DOHH2 (cell line): ENCODE data around the gene ZSCAN10.
A peak's percentile ranks its signal among the peaks of the same experiment; 100 is the strongest.

Experiments used
- H3F3A ChIP-seq: fragments of 200-600 bp; sonication (generic), shearing (Covaris generic); 2 replicates; pipeline ENCODE4 v1.6.0; 2016; ENCODE audit warnings: antibody characterized with exemption, mild to moderate bottlenecking; ENCODE audit not compliant: control insufficient read depth, insufficient read depth
- H3K27ac ChIP-seq: fragments of 200-600 bp; sonication (generic); 2 replicates; pipeline ENCODE4 v1.5.1; 2014; ENCODE audit warnings: low read depth, mild to moderate bottlenecking, low read length, moderate library complexity
- H3K27me3 ChIP-seq: fragments of 200-600 bp; sonication (generic); 2 replicates; pipeline ENCODE4 v1.6.1; 2014; ENCODE audit warnings: mild to moderate bottlenecking, low read length, mixed read lengths; ENCODE audit not compliant: control insufficient read depth
- H3K36me3 ChIP-seq: fragments of 200-600 bp; sonication (generic); 2 replicates; pipeline ENCODE4 v1.6.1; 2014; ENCODE audit warnings: mild to moderate bottlenecking, low read length, moderate library complexity, mixed read lengths; ENCODE audit not compliant: control insufficient read depth
- H3K4me1 ChIP-seq: fragments of 200-600 bp; sonication (generic); 2 replicates; pipeline ENCODE4 v1.6.1; 2014; ENCODE audit warnings: mild to moderate bottlenecking, low read length, mixed read lengths; ENCODE audit not compliant: control insufficient read depth
- H3K4me2 ChIP-seq: fragments of 200-600 bp; sonication (generic); 2 replicates; pipeline ENCODE4 v1.6.0; 2014; ENCODE audit warnings: mild to moderate bottlenecking, low read length, moderate library complexity
- H3K4me3 ChIP-seq: fragments of 200-600 bp; sonication (generic); 2 replicates; pipeline ENCODE4 v1.5.1; 2014; ENCODE audit warnings: mild to moderate bottlenecking, low read length, mixed read lengths
- H3K79me2 ChIP-seq: fragments of 200-600 bp; sonication (generic); 2 replicates; pipeline ENCODE4 v1.6.1; 2014; ENCODE audit warnings: mild to moderate bottlenecking, low read length, mixed read lengths; ENCODE audit not compliant: control insufficient read depth
- H3K9me2 ChIP-seq: fragments of 200-600 bp; sonication (generic); replicated peaks from 2 replicates; pipeline ENCODE4 v1.6.1; 2014; ENCODE audit warnings: mild to moderate bottlenecking, low read length, mixed read lengths; ENCODE audit not compliant: control insufficient read depth
- H3K9me3 ChIP-seq: fragments of 200-600 bp; sonication (generic); 2 replicates; pipeline ENCODE4 v1.6.1; 2014; ENCODE audit warnings: antibody characterized with exemption, low read length, mixed read lengths; ENCODE audit not compliant: control insufficient read depth, insufficient read depth
- H4K20me1 ChIP-seq: fragments of 200-600 bp; sonication (generic); 2 replicates; pipeline ENCODE4 v1.6.0; 2014; ENCODE audit warnings: low read depth, mild to moderate bottlenecking, antibody characterized with exemption, low read length, moderate library complexity; ENCODE audit not compliant: control insufficient read depth, insufficient read depth
- CTCF ChIP-seq: fragments of 200-600 bp; sonication (generic); IDR thresholded peaks from one replicate; pipeline ENCODE4 v1.5.1; 2014; ENCODE audit warnings: antibody characterized with exemption, mild to moderate bottlenecking, low read depth, low read length; ENCODE audit not compliant: poor library complexity, severe bottlenecking
- EZH2phosphoT487 ChIP-seq: fragments of 200-600 bp; sonication (generic); IDR thresholded peaks from 2 replicates; pipeline ENCODE4 v1.6.1; 2017; ENCODE audit warnings: borderline replicate concordance, mild to moderate bottlenecking, antibody characterized with exemption, low read length, moderate library complexity, mixed read lengths

ZSCAN10 gene

GRCh38 chr16:3051009-3051408 lies 48.1 kb downstream of the ZSCAN10 start:
- no peaks in the 10 kb centered on the region for H3K9me3 ChIP-seq
- H3K27ac ChIP-seq = peak overlapping the region; percentile 7
- no peaks in the 10 kb centered on the region for H3K9me2 ChIP-seq
- peaks cover 16% of the 10 kb centered on the region for H3K27me3 ChIP-seq
- no peaks in the 10 kb centered on the region for H3K36me3 ChIP-seq
- H3K79me2 ChIP-seq = no peaks in the 10 kb centered on the region
- no peaks in the 10 kb centered on the region for H4K20me1 ChIP-seq
- H3K4me2 ChIP-seq = peak overlapping the region; percentile 59
- 0 out of 2 replicates have a peak, but pooled peaks cover 8% of the 10 kb centered on the region for H3F3A ChIP-seq
- peaks cover 44% of the 10 kb centered on the region for H3K4me1 ChIP-seq
- TF ChIP-seq CTCF (no peak), EZH2phosphoT487 (no peak)
- H3K4me3 ChIP-seq = peak overlapping the region; percentile 23

- no peaks in the 10 kb centered on the region for H3K36me3 ChIP-seq
- H3K4me2 ChIP-seq = peak overlapping the region; percentile 59
- peaks cover 43% of the 10 kb centered on the region for H3K4me1 ChIP-seq
- H3K4me3 ChIP-seq = peak overlapping the region; percentile 23
- peak overlapping the region; percentile 7 for H3K27ac ChIP-seq
- no peaks in the 10 kb centered on the region for H3K9me2 ChIP-seq
- no peaks in the 10 kb centered on the region for H4K20me1 ChIP-seq
- 0 out of 2 replicates have a peak, but pooled peaks cover 8% of the 10 kb centered on the region for H3F3A ChIP-seq
- H3K9me3 ChIP-seq = no peaks in the 10 kb centered on the region
- H3K79me2 ChIP-seq = no peaks in the 10 kb centered on the region
- TF ChIP-seq CTCF (no peak), EZH2phosphoT487 (no peak)
- H3K27me3 ChIP-seq = peaks cover 20% of the 10 kb centered on the region
Measured at GRCh38 chr16:3050487-3050886, 48.6 kb downstream of the ZSCAN10 start.

- H3K79me2 ChIP-seq = no peaks in the 10 kb centered on the region
- H3K27ac ChIP-seq = peak overlapping the region; percentile 7
- no peaks in the 10 kb centered on the region for H4K20me1 ChIP-seq
- H3F3A ChIP-seq = 0 out of 2 replicates have a peak, but pooled peaks cover 6% of the 10 kb centered on the region
- H3K9me2 ChIP-seq = no peaks in the 10 kb centered on the region
- TF ChIP-seq EZH2phosphoT487 (no peak), CTCF (no peak)
- H3K36me3 ChIP-seq = no peaks in the 10 kb centered on the region
- H3K9me3 ChIP-seq = no peaks in the 10 kb centered on the region
- H3K4me3 ChIP-seq = peak overlapping the region; percentile 23
- H3K4me1 ChIP-seq = peaks cover 42% of the 10 kb centered on the region
- H3K27me3 ChIP-seq = peaks cover 22% of the 10 kb centered on the region
- peak overlapping the region; percentile 59 for H3K4me2 ChIP-seq
Measured at GRCh38 chr16:3049921-3050481, 49.1 kb downstream of the ZSCAN10 start.

GRCh38 chr16:3047387-3047720 lies 51.7 kb downstream of the ZSCAN10 start:
- Histone ChIP-seq H3K36me3 (no peaks in the 10 kb centered on the region), H3K9me3 (no peaks in the 10 kb centered on the region), H3K4me1 (peaks cover 41% of the 10 kb centered on the region), H3K9me2 (no peaks in the 10 kb centered on the region), H3K4me2 (no peak overlapping the region), H3K27me3 (peaks cover 22% of the 10 kb centered on the region), H3F3A (peaks cover 12% of the 10 kb centered on the region; the same call in 1 of the 2 replicates), H3K79me2 (no peaks in the 10 kb centered on the region), H3K4me3 (no peak overlapping the region), H4K20me1 (no peaks in the 10 kb centered on the region), H3K27ac (no peak overlapping the region)
- TF ChIP-seq EZH2phosphoT487 (no peak), CTCF (no peak)
